ENCODE data around the gene KCNJ15. TPM values are rescaled to one million over a fixed set of nuclear protein-coding genes. Genes with fewer than 3 reads are reported as not detected.

Gene KCNJ15
- total and polyA plus RNA-seq, 2 of the 4 experiments (the other 2 are of a cell fraction) = under 0.01 to 0.07 TPM

DNA sequence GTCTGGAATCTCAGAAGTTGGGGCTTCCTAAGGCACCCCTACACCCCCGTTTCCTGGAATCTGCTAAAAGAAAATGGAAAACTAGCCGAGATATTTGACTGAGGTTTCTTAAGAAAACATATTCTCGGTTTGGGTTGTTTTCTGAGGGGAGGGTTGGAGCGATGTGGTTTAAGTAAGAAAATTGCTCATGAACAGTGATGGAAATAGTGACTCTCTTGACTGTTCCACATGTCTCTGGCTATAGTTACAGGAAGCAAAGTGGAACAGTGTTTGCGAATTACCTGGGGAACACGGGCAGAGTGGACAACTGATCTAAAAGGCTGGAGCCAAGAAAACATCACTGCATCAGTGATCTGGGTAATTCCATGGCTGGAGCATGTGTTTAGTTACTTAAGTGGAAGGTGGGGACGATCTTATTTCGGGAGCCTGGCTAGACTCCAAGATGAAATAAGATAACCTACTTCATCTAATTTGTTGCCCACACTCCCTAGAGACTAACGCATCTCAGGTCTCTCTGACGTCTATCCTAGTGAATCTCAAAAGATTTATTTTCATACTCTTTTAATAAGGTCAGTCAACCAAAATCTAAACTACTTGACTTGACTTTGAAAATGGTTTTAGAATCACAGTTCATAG is 92.4 kb downstream of the KCNJ15 start:
- Histone ChIP-seq H2BK15ac (ENCODE audit: low read depth, low read length) (no peak overlapping the region; the same call in 2 of the 3 replicates), H2BK20ac (ENCODE audit: low read depth, low read length) (peak overlapping the region; percentile 29; the same call in 1 of the 2 replicates), H2AK5ac (ENCODE audit: low read depth, low read length) (peak overlapping the region; percentile 28; the same call in 1 of the 2 replicates), H3K27me3 (ENCODE audit: control insufficient read depth, insufficient read depth, low read length) (no peaks in the 10 kb centered on the region), H4K8ac (ENCODE audit: low read depth in 2 of 2, low read length in 2 of 2) (no peak overlapping the region; a peak in 1 of 4 replicates), H3K36me3 (ENCODE audit: control insufficient read depth, insufficient read depth, low read length) (no peaks in the 10 kb centered on the region), H3K4me3 (ENCODE audit: insufficient read depth, low read depth, low read length) (no peak overlapping the region), H3K9me3 (ENCODE audit: control insufficient read depth, insufficient read depth, low read length) (no peaks in the 10 kb centered on the region), H4K20me1 (ENCODE audit: insufficient read depth, low read length) (no peaks in the 10 kb centered on the region), H3K9ac (ENCODE audit: low read depth, low read length) (no peak overlapping the region), H3K9me1 (ENCODE audit: insufficient read depth, low read length) (peaks cover 6% of the 10 kb centered on the region; the same call in 1 of the 2 replicates), H3K27ac (ENCODE audit: insufficient read depth, low read length) (no peak overlapping the region), H3K79me1 (ENCODE audit: low read depth in 1 of 2, low read length in 2 of 2) (peaks cover 0 to 5% of the 10 kb centered on the region in 2 experiments; a peak in 1 of 4 replicates), H3K18ac (ENCODE audit: low read depth, low read length) (no peak overlapping the region), H3K23ac (ENCODE audit: low read depth, low read length) (no peak overlapping the region), H4K91ac (ENCODE audit: insufficient read depth, low read depth, low read length) (no peak overlapping the region), H3K4me1 (ENCODE audit: control insufficient read depth, insufficient read depth, low read length) (peaks cover 14% of the 10 kb centered on the region), H4K5ac (ENCODE audit: low read depth, low read length) (no peak overlapping the region), H2BK5ac (ENCODE audit: low read depth, low read length, poor library complexity, severe bottlenecking) (no peak overlapping the region), H3K14ac (replicated peaks; ENCODE audit: low read depth, low read length) (0 out of 2 replicates have a peak overlapping the region, but pooled peaks have one; percentile 12), H3K4ac (ENCODE audit: low read depth, low read length) (no peak overlapping the region), H2BK120ac (ENCODE audit: low read depth, low read length) (0 out of 2 replicates have a peak overlapping the region, but pooled peaks have one; percentile 11), H2AFZ (replicated peaks; ENCODE audit: low read length, poor library complexity) (no peak overlapping the region), H3K4me2 (ENCODE audit: low read depth, low read length) (no peak overlapping the region), H3K56ac (ENCODE audit: extremely low read depth, insufficient read depth, low read length) (no peak overlapping the region), H2AK9ac (replicated peaks; ENCODE audit: low read depth, low read length, poor library complexity) (no peak overlapping the region)
- intact Hi-C loops (cut with micrococcal nuclease) = no loop called here
- BruUV-seq (replicated peaks) = no TSS peak
- in situ Hi-C loops (cut with MboI; ENCODE audit: low sequenced_read_pairs) = no loop called here
- ChIA-PET POLR2A (ENCODE audit: unreplicated experiment) (no interaction called here), CTCF (interaction anchor here (4.7 kb wide), 1 partner anchor 180 kb away, joined by 48 read pairs; no protein-coding TSS in a partner anchor)
- DNase-seq (peak; percentile 6), ATAC-seq (ENCODE audit: low read depth) (no peak)
- 68% methylated on average over 7 of the region's 10 CpGs; no CpG with 5 or more reads in 1 of the 2 experiments for WGBS, 2 experiments (ENCODE audit: extremely low coverage in 2 of 2, insufficient read length in 1 of 2)
- dilution Hi-C loops (cut with HindIII; ENCODE audit: low sequenced_read_pairs, unreplicated experiment) = no loop called here
- TF ChIP-seq POLR2A (IDR thresholded peaks at IDR 0.05; ENCODE audit: low read depth, low read length) (no peak), BHLHE40 (IDR thresholded peaks at IDR 0.05; ENCODE audit: low read depth, low read length) (no peak), CEBPB (IDR thresholded peaks at IDR 0.05; ENCODE audit: low read depth, low read length) (no peak), RAD21 (IDR thresholded peaks at IDR 0.05; ENCODE audit: low read length) (no peak), MXI1 (IDR thresholded peaks at IDR 0.05; ENCODE audit: borderline replicate concordance, low read depth, low read length) (no peak), RCOR1 (IDR thresholded peaks at IDR 0.05; ENCODE audit: insufficient replicate concordance, low read length) (no peak), NFE2L2 (IDR thresholded peaks at IDR 0.05; ENCODE audit: low read depth, low read length) (no peak), SMC3 (IDR thresholded peaks at IDR 0.05; ENCODE audit: low read depth, low read length) (no peak), RFX5 (IDR thresholded peaks at IDR 0.05; ENCODE audit: low read depth, low read length) (no peak)

Data from IMR-90 (cell line).